CD4-positive, alpha-beta T cell treated with Interleukin-6 for 4 hours (primary cell): ENCODE measurements around the gene LATS2.

Experiments
- DNase-seq: peaks from one replicate; pipeline ENCODE4 v3.0.0-alpha.2; 2020; ENCODE audit warnings: mixed read lengths

LATS2 gene

DNA sequence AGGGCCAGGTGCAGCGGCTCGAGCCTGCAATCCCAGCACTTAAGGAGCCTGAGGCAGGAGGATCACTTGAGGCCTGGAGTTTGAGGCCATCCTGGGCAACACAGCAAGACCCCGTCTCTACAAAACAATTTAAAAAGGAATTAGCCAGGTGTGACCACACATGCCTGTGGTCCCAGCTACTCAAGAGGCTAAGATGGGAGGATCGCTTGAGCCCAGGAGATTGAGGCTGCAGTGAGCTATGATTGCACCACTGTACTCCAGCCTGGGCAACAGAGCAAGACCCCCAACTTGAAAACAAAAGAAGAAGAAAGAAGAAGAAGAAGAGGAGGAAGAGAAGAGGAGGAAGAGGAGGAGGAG lies 47.7 kb downstream of the LATS2 start:
- DNase-seq: no peak

DNA sequence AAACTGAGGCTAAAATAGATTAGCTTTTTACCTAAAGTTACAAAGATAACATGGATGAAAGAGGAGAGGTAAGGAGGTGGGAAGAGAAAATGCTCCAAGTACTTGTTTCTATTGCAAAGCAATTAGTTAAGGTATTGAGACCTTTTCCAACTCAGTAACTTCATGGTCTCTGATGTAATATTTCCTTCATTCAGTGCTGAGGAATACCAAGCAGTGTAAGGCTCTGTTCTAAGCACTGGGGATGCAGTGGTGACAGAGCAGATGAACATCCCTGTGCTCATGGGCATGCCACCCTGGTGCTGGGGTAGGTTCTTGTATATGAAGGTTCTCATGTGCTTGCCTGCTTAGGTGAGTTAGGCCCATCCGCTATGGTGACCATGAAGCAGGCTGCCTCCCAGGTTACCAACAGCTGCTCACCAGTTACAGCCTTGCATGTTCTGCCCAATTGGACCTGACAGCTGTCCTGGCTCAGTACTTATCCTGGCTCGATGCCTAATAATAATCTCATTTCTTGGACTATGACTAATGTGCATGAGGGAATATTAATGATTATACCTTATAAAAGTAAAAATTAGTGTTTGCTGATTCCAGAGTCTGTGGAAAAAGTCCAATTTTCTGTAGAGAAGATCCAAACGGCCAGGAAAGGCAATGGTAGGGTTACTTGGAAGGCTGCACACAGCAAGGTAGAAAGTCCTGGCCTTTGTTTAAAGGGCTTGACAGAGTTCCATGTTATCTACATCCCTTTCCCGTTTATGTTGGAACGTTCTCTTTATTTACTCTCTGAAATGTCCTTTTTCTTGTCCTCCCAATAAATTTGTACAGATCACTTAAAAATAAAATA lies 48.3 kb downstream of the LATS2 start:
- DNase-seq: no peak

DNA sequence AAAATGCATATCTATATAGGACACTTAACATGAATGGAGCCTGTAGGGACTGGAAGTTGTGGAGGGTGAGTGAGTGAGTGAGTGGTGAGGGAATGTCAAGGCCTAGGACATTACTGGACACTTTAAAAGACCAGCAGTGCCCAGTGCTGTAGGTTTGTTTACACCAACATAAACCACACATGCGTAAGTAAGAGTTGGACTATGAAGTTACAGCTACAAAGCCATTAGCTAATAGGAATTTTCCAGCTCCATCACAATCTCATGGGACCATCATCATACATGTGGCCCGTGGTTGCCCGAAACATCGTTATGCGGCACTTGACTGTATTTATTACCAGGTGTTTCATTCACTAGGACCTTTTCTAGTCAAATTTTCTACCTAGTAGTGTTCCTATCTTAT lies 49.2 kb downstream of the LATS2 start:
- DNase-seq: no peak

DNA sequence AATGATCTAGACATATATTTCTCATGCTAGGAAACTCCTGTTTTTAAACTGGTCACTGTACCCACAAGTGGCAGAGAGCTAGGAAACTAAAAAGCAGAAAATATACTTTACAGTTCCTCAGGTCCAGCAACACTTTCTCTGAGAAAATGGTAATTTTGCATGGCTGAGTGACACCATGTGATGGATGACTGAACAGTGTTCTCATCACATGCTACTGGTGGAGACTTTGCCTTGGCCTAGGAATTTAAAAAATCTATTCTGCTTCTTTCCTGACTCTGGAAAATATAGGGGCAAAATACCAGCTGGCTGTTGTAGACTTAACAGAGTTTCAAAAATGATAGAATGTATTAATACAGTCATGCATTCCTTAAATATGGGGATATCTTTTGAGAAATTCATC lies 50.0 kb downstream of the LATS2 start:
- DNase-seq: no peak

DNA sequence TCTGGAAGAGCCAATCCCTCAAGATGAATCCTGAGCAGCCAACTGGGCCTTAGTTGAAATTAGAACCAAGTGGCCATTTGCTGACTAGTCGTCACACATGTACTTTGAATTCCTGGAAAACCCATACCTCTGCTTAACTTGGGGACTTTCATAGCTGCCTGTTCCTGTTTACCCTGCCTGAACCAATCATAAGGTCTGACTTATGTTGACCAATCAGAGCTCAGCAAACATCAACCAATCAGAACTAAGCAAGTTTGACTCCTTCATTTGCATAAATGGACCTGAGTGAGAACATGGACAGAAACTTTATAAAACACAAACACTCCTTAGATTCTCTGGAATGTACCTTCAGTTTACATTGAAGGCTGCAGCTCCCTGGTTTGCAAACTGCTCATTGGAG lies 50.8 kb downstream of the LATS2 start:
- DNase-seq: no peak

DNA sequence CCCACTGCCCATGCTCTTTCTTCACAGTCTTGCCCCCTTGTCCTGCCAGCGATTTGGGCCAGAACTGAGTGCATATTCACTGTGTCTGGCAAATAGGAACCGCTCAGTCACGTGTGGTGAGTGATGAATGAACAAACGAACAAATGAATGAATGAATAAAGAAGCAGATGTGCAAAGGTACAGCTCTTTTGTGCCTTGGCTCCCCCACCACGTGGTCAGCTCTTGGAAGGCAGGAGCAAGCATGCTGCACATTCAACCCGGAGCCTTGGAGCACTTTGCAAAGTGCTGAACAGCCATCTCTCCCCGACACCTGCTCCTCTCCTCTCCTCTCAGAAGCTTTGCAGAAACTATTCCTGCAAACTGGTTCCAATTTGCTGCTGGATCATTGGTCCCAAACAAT lies 52.4 kb downstream of the LATS2 start:
- DNase-seq: no peak

DNA sequence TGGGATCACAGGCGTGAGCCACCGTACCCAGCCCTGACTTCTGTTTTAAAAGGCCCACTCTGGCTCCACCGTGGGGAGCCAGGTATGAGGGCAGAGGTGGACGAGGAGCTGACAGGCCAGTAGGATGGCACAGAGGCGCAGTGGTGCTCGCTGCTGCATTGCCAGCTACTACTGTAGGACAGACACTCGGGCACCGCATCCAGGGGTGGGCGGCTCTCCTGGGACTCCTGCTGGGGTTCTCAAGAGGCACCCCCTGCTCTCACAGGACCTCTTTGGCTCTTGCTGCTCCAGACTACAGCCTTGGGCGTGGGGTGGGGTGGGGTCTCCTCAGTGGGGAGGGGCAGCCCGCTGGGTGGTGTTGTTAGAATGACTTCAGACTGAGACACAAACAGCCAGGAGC lies 53.4 kb downstream of the LATS2 start:
- DNase-seq: no peak

DNA sequence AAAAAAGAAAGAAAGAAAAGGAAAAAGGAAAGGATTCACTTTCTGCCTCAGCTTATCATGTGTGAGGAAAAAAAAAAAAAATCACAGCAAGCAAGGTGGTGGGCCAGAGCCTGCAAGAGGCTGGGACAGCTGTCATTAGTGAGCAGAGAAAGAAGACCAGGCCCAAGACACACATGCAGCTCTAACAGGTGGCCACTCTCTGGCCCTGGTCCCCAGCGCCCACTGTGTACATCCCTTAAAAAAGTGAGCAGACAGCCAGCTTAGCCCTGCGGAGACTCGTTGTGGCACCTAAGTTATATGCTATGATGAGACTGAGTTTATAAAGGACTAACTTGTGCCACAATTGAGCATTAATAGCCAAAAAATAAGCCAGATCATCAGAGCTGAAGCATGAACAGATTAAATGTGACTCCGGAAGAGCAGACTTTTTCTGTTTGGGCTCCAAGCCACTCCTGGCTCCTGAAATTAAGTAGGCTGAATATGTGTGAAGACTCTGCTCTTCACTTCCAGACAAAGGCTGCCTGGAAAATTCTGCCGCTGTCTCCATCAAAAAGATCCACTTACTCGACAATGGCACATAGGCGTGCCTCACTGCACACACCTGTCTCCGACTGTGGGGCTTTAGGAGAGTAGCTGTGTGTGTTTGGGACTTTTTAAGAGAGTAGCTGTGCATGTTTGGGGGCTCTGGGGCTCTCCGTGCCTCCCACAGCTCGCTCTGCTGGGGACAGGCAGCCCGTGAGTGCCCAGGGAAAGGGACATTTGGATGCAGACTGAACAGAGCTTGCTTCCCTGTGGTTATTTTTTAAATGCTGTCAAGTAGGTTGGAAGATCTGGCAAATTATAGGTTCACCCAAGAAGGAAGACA lies 55.0 kb downstream of the LATS2 start:
- no peak for DNase-seq

DNA sequence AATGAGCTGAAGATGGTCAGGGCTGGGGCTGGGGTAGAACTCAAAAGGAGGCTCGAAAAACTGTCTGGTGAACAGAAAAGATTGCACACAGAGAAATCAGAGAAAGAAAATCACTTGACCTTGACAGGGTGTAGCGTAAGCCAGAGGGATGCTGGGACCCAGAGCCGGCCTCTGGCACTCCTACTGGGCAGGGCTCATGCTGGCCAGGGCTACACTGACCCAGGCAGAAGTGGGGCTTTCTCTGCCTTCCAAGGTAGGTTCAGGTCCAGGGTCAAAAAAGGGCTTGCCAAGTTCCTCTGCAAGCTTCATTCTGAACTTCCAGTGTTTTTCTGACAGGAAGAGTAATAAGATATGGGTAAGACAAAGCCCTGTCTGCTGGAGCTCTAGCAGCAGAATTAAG lies 56.2 kb downstream of the LATS2 start:
- DNase-seq: no peak

DNA sequence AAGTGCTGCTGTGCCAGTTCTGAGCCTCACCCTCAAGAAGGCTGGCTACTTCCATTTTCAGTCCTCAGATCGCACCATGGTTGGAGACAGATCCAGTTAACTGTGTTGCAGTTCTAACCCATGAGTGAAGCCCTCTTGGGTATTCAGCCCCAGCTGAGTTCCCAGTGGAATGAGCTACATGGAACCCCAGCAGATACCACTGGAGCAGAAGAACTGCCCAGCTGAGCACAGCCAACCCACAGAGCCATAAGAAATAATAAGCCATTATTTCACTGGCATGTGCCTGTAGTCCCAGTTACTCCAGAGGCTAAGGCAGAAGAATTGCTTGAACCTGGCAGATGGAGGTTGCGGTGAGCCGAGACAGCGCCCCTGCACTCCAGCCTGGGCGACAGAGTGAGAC lies 59.9 kb downstream of the LATS2 start:
- DNase-seq: no peak

DNA sequence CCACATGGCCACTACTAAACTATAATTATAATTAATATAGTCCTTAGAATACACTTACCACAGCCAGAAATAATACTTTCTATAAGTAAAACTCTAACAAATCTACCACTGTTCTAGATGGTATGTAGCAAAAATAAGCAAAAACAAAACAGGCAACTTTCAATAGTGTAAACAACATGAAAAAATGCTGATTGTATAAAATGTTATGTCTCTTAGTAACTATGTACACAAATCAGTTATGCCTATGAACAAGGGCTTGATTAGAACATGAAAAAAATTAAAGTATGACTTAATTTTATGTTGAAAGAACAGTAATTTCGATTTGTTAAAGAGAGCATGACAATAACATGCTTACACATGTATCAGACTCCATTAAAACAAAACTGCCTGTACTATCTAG lies 60.7 kb downstream of the LATS2 start:
- DNase-seq: no peak

DNA sequence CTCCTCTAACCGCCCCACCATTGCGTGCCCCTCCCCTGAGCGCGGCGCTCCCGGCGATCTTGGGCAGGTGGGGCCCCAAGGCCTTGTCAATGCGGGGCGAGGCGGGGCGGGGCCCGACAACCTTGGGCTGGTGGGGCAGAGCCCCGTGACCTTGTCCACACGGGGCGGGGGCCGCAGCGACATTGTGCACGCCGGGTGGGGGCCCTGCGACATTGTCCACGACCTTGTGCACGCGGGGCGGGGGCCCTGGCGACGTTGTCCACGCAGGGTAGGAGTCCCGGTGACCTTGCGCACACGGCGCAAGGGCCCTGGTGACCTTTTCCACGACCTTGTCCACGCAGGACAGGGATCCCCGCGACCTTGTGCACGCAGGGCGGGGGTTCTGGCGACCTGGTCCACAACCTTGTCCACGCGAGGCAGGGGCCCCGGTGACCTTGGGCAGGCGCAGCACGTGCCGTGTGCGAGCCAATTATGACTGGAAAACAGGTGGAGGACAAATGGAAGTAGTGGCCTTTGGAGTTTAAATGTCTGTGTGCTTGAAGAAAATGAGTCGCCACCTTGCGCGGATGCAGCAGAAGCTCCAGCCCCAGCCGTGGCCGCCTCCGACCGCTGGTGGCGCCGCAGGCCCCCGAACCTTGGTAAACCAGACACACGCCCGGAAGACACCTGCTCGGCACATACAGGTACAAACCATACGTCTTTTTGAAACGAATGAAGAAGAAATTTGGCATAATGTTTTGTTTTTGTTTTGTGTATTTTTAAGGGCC lies 62.6 kb downstream of the LATS2 start:
- DNase-seq: no peak

DNA sequence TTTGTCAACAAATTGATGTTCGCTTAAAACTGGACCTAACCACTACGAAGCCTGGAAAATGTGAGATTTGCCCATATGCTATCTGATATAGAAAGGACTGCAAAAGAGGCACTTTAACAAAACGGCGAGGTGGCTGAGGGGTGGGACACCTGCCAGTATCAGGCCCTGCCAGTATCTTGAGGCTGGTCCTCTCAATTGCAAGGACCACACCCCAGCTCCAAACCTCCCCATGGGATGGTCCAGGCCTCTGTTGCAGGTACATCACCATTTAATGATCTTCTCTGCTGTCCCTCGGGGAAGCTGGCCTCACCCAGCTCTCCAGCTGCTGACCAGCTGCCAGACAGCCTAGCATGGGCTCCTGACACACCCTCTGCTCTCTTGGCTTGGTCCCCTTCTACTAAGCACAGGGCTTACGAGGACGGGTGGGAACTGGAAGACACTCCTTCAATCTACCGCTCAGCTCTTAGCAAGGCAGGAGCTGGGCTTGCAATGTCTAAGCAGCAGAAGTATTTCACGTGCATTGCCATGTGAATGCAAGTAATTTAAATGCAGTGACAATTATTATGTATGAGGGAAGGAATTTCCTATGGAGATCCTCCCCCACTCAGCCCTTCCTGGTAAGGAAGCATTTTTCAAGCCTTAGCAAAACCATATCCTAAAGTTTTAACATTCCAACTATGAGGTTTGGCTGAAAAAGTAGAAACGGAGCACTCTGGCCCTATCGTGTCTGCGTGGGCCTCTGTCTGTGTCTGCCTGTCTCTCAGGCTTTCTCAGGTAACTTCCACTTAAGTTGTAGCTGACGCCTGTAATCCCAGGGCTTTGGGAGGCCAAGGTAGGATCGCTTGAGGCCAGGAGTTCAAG lies 63.9 kb downstream of the LATS2 start:
- no peak for DNase-seq

DNA sequence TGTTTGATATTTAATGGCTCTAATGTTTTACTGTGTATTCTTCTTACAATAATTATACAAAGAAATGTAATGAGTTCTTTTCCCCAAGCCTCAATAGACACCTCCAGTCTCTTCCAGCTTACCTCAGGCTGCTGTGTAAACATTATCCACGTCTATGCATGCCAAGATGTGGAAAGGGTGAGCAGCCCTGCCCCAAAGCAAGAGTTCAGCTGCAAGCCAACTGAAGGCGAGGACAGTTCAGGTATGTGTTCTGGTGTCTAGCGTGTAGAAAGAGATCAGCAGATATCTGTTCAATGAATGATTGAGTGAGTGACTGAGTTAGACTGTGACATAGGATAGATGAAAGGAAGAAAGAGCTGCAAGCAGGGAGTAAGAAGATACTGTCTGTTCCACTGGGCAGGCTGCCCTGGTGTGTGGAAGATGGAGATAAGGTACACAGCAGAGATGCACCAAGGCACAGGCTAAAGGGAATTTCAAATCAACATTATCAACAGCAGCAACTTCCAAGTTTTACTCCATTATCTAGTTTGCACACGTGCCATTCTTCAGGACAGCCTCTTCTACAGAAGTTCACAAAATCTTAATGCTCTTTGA lies 66.0 kb downstream of the LATS2 start:
- no peak for DNase-seq

DNA sequence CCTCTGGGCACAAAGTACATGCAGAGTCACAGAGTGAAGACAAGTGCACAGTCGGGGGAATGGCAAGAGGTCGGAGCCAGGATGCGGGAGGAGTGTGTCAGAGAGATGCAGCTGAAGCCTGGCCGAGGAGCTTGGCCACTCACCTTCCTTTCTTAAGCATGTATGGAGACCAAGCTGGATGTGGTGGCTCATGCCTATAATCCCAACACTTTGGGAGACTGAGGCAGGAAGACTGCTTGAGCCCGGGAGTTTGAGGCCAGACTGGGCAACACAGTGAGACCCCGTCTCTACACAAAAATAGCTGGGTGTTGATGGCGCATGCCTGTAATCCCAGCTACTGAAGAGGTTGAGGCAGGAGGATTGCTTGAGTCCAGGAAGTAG lies 67.0 kb downstream of the LATS2 start:
- no peak for DNase-seq

DNA sequence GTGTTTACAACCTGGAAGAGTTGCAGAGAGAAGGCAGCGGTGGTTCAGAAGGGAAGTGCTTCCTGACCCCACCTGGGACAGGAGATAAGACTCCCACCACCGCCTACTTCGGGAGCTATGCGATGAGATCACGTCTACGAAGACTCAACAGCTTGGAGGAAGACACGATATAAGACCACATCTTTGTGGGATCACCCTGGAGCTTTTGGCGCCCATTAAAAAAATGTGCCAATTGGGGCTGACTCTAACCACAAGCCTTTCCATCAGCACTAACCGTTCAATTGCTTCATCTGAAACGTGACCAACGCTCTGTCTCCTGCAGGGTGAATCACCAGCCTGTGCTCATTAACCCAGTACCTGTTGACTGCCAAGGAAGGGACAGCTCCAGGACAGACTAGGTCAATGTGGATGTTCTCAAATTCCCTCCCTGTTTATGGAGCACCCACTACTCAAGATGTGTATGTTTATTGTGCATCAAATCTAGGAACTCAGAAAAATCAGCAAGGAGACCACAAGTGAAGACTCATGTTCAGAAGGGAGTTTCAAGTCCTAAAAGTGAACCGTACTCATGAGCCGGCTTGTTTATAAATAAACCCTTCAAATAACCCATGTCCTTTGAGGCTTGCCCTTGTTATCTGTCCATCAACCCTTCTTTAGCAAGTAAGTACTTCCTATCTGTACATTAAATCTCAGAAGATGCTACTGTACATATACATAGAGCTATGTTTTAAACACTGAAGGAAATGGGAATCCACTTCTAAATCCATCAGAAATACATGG lies 67.5 kb downstream of the LATS2 start:
- no peak for DNase-seq

DNA sequence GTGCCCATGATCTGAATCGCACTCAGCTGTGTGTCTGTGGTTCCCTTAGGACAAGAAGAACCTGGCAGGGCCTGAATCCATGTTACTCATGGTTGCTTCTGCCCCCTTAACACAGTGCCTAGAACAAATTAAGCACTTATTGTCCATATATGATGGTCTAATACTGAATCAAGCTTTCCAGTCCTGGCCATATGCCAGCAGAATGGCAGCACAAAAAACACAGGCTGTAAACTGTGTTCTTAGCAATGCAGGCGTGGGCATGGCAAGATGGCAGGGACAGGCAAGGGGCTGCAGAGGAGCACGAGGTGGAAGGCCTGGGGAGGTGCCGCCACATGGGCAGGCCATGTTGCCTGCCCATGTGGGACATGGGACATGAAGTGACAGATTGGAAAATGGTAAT lies 68.2 kb downstream of the LATS2 start:
- no peak for DNase-seq

DNA sequence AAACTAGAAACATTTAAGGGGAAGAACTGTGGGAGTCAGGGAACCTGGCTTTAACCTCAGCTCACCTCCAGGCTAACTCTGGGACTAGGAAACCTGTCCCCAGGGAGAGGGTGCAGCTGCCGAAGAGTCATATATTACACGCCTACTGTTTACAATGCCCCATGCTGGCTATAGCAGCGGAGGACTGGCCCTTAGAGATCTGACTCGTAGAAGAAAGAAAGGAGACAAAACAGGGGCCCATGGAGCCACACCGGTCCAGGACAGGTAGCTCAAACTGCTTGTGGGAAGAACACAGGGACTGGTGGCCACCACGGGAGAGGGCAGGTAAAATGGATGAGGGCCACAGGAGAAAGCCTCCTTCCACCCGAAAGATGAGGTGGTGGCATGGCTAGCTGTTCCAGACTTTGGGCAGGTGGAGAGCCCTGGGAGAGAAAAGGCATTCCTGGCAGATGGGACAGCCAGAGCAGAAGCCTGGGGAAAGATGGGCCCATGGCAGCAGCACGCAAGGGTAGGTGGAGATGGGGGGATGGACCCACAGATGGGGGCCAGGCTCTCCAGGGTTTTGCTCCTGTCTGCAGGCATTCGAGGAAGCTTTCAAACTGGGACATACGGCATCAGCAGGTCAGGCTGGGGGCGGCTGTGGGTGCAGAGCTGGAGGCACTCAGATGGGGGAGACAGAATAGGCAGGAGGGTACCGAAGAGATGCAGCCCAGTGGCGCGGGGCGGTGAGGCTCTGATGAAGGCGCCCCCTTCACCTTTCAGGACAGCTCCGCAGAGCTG lies 69.5 kb downstream of the LATS2 start:
- no peak for DNase-seq

DNA sequence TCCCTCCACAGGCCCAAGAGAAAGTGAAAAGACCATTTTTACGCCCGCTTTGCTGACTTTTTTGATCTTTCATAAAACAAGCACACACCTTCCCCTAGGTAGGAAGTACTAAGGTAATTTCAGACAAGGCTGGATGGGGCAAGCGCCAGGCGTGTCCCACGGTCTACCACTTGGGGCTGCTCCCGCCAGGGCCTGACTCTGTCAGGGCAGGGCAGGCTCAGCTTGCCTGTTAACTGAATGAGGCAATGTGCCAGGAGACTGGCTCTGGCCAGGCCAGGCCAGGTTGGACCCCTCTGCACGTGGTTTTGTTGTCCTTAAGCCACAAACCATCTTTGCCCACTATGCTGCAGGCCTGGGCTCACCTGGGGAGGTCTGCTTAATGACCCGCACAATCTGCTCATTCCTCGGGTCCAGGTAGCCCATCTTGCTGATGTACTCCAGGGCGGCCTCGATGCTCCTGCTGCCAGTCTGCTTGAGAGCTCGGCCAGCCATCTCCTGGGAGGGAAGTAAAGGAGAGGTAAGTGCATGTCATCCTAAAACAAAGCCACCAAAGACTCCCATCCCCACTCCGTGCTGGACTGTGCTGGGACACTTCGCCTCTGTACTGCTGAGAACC lies 70.4 kb downstream of the LATS2 start:
- no peak for DNase-seq
